Skin of body (tissue), 2 donors: ENCODE measurements around the gene GTPBP1. TPM values are rescaled to one million over a fixed set of nuclear protein-coding genes. Genes with fewer than 3 reads are reported as not detected.

ENCODE experiments used
- DNase-seq: peaks from one replicate; lab custom pipeline; 2025; lab: John Stamatoyannopoulos, UW
- total RNA-seq: library from RNA; depleted of rRNA; stranded (reverse); fragments of >200 nt; gene quantifications from one replicate; pipeline ENCODE4 v1.2.3, GENCODE V29; 2014

The GTPBP1 gene
- total RNA-seq, 1 donor from 2014 or later = 42.4 TPM

GRCh38 chr22:38756711-38757463, 51.1 kb downstream of the GTPBP1 start:
- DNase-seq = no peak

- no peak for DNase-seq
These were observed 51.7 kb downstream of the GTPBP1 start for GRCh38 chr22:38757464-38757757.

- DNase-seq = no peak
These were observed 52.7 kb downstream of the GTPBP1 start for GRCh38 chr22:38758276-38758945.

GRCh38 chr22:38759005-38759404, 53.3 kb downstream of the GTPBP1 start:
- DNase-seq = no peak

GRCh38 chr22:38760477-38761201, 54.9 kb downstream of the GTPBP1 start:
- no peak for DNase-seq

GRCh38 chr22:38761202-38762162, 55.7 kb downstream of the GTPBP1 start:
- no peak for DNase-seq

- no peak for DNase-seq
These were observed 56.8 kb downstream of the GTPBP1 start for GRCh38 chr22:38762551-38762983.

GRCh38 chr22:38766076-38766777, 60.5 kb downstream of the GTPBP1 start:
- no peak for DNase-seq

GRCh38 chr22:38767313-38767712, 61.6 kb downstream of the GTPBP1 start:
- no peak for DNase-seq

- no peak for DNase-seq
These were observed 62.3 kb downstream of the GTPBP1 start for GRCh38 chr22:38768036-38768435.

- DNase-seq = no peak
These were observed 64.7 kb downstream of the GTPBP1 start for GRCh38 chr22:38770257-38770949.

GRCh38 chr22:38772623-38772873, 66.8 kb downstream of the GTPBP1 start:
- no peak for DNase-seq

- DNase-seq = no peak
These were observed 67.7 kb downstream of the GTPBP1 start for GRCh38 chr22:38773363-38773946.

- no peak for DNase-seq
These were observed 68.9 kb downstream of the GTPBP1 start for GRCh38 chr22:38774496-38775166.

GRCh38 chr22:38775656-38776055, 69.9 kb downstream of the GTPBP1 start:
- no peak for DNase-seq

GRCh38 chr22:38776086-38776485, 70.3 kb downstream of the GTPBP1 start:
- DNase-seq = no peak

- DNase-seq = no peak
These were observed 71.4 kb downstream of the GTPBP1 start for GRCh38 chr22:38777087-38777671.

- DNase-seq = no peak
These were observed 75.3 kb downstream of the GTPBP1 start for GRCh38 chr22:38781033-38781432.
